HuH-7.5 (cell line): ENCODE data around the gene SLITRK5.

ENCODE experiments used
- DNase-seq: peaks from one replicate; pipeline ENCODE4 v3.0.0; 2011; ENCODE audit warnings: low spot score

The SLITRK5 gene

GRCh38 chr13:87709947-87710346 is 38.8 kb downstream of the SLITRK5 start:
- DNase-seq: no peak

- no peak for DNase-seq
Measured at GRCh38 chr13:87712012-87712411, 40.8 kb downstream of the SLITRK5 start.
